H9 (cell line): ENCODE data around the gene CNOT10. TPM values are rescaled to one million over a fixed set of nuclear protein-coding genes. Genes with fewer than 3 reads are reported as not detected.

Experiments used
- DNase-seq: peaks from one replicate; pipeline ENCODE4 v3.0.0-alpha.2; 2017
- H2AFZ ChIP-seq: one replicate; pipeline ENCODE4 v1.6.1; 2013; ENCODE audit warnings: mild to moderate bottlenecking, low read length, control low read depth, moderate library complexity
- H2AK5ac ChIP-seq: 2 replicates; pipeline ENCODE4 v1.6.1; 2013; ENCODE audit warnings: low read length, control low read depth, mixed read lengths; ENCODE audit not compliant: insufficient read length
- H2BK120ac ChIP-seq: one replicate; pipeline ENCODE4 v1.6.1; 2013; ENCODE audit warnings: low read depth, mild to moderate bottlenecking, low read length, control low read depth, inconsistent platforms; ENCODE audit not compliant: poor library complexity, severe bottlenecking
- H2BK12ac ChIP-seq: 2 replicates; pipeline ENCODE4 v1.6.1; 2013; ENCODE audit warnings: low read length, control low read depth, mixed read lengths, low read depth; ENCODE audit not compliant: insufficient read length
- H2BK15ac ChIP-seq: 2 replicates; pipeline ENCODE4 v1.6.1; 2013; ENCODE audit warnings: low read depth, low read length, control low read depth
- H2BK20ac ChIP-seq: one replicate; pipeline ENCODE4 v1.6.1; 2013; ENCODE audit warnings: low read depth, mild to moderate bottlenecking, low read length, control low read depth, inconsistent platforms; ENCODE audit not compliant: poor library complexity, severe bottlenecking
- H2BK5ac ChIP-seq: 2 replicates; pipeline ENCODE4 v1.6.1; 2013; ENCODE audit warnings: low read length, control low read depth, mixed read lengths; ENCODE audit not compliant: insufficient read length
- H3K14ac ChIP-seq: 2 replicates; pipeline ENCODE4 v1.6.1; 2013; ENCODE audit warnings: low read length, control low read depth; ENCODE audit not compliant: insufficient read depth
- H3K18ac ChIP-seq: 2 replicates; pipeline ENCODE4 v1.6.1; 2013; ENCODE audit warnings: low read depth, mild to moderate bottlenecking, mixed read lengths, low read length, control low read depth; ENCODE audit not compliant: insufficient read length
- H3K23ac ChIP-seq: 2 replicates; pipeline ENCODE4 v1.6.1; 2013; ENCODE audit warnings: low read length, control low read depth, mixed read lengths, low read depth; ENCODE audit not compliant: insufficient read length
- H3K23me2 ChIP-seq: 2 replicates; pipeline ENCODE4 v1.6.1; 2013; ENCODE audit warnings: low read depth, mild to moderate bottlenecking, mixed read lengths, low read length, control low read depth; ENCODE audit not compliant: insufficient read length, poor library complexity, severe bottlenecking
- H3K27ac ChIP-seq: 2 replicates; pipeline ENCODE4 v1.5.1; 2013; ENCODE audit warnings: low read length, control low read depth, mixed read lengths, low read depth; ENCODE audit not compliant: insufficient read length
- H3K27me3 ChIP-seq: 2 replicates; pipeline ENCODE4 v1.6.1; 2013; ENCODE audit warnings: low read length, control low read depth, inconsistent platforms; ENCODE audit not compliant: insufficient read depth
- H3K4ac ChIP-seq: 2 replicates; pipeline ENCODE4 v1.6.1; 2013; ENCODE audit warnings: low read depth, mild to moderate bottlenecking, control low read depth, inconsistent platforms, low read length, moderate library complexity
- H3K4me1 ChIP-seq: 2 replicates; pipeline ENCODE4 v1.6.1; 2013; ENCODE audit warnings: low read length, control low read depth, inconsistent platforms; ENCODE audit not compliant: insufficient read depth
- H3K4me2 ChIP-seq: 2 replicates; pipeline ENCODE4 v1.6.1; 2013; ENCODE audit warnings: low read length, control low read depth, mixed read lengths; ENCODE audit not compliant: insufficient read length, insufficient read depth
- H3K56ac ChIP-seq: 2 replicates; pipeline ENCODE4 v1.6.1; 2013; ENCODE audit warnings: low read depth, mild to moderate bottlenecking, mixed read lengths, low read length, control low read depth; ENCODE audit not compliant: insufficient read length
- H3K79me1 ChIP-seq: 2 replicates; pipeline ENCODE4 v1.6.1; 2013; ENCODE audit warnings: low read depth, mild to moderate bottlenecking, moderate library complexity, low read length, control low read depth, inconsistent platforms; ENCODE audit not compliant: insufficient read depth, poor library complexity, severe bottlenecking
- H3K79me2 ChIP-seq: 2 replicates; pipeline ENCODE4 v1.6.1; 2013; ENCODE audit warnings: low read length, control low read depth, inconsistent platforms; ENCODE audit not compliant: insufficient read depth
- H3K9ac ChIP-seq: 2 replicates; pipeline ENCODE4 v1.6.1; 2013; ENCODE audit warnings: low read length, control low read depth, mixed read lengths; ENCODE audit not compliant: insufficient read length; ENCODE audit errors: extremely low read depth
- H3K9me3 ChIP-seq: one replicate; pipeline ENCODE4 v1.6.1; 2013; ENCODE audit warnings: low read depth, low read length, inconsistent platforms; ENCODE audit not compliant: control insufficient read depth
- H3T11ph ChIP-seq: one replicate; pipeline ENCODE4 v1.6.1; 2013; ENCODE audit warnings: mild to moderate bottlenecking, low read length, control low read depth, inconsistent platforms
- H4K20me1 ChIP-seq: one replicate; pipeline ENCODE4 v1.6.1; 2013; ENCODE audit not compliant: control insufficient read depth, insufficient read length, insufficient read depth
- H4K5ac ChIP-seq: 2 replicates; pipeline ENCODE4 v1.6.1; 2013; ENCODE audit warnings: low read depth, mild to moderate bottlenecking, mixed read lengths, low read length, control low read depth; ENCODE audit not compliant: insufficient read length
- H4K8ac ChIP-seq: replicated peaks from 2 replicates; pipeline ENCODE4 v1.6.1; 2013; ENCODE audit warnings: low read length, control low read depth, mixed read lengths, low read depth; ENCODE audit not compliant: insufficient read length
- H4K91ac ChIP-seq: 2 replicates; pipeline ENCODE4 v1.6.1; 2013; ENCODE audit warnings: low read depth, mild to moderate bottlenecking, moderate library complexity, mixed read lengths, low read length, control low read depth; ENCODE audit not compliant: insufficient read length
- H3K27ac Mint-ChIP-seq, 3 experiments: 2 replicates in 2 of 3; 3 replicates in 1 of 3; pipeline ENCODE4 v1.8.0; 2020 to 2021; ENCODE audit warnings: mixed read lengths in 3 of 3, mild to moderate bottlenecking in 1 of 3, moderate library complexity in 1 of 3
- H3K27me3 Mint-ChIP-seq: 2 replicates; pipeline ENCODE4 v1.8.0; 2021; ENCODE audit warnings: low read depth, mild to moderate bottlenecking, moderate library complexity, mixed read lengths
- H3K36me3 Mint-ChIP-seq, 3 experiments: 2 replicates in 2 of 3; 3 replicates in 1 of 3; pipeline ENCODE4 v1.8.0; 2020 to 2021; ENCODE audit warnings: low read depth in 3 of 3, mixed read lengths in 3 of 3; ENCODE audit not compliant: insufficient read depth in 1 of 3
- H3K4me1 Mint-ChIP-seq, 2 experiments: 2 replicates each; pipeline ENCODE4 v1.8.0; 2020; ENCODE audit warnings: mixed read lengths in 2 of 2
- H3K4me3 Mint-ChIP-seq, 2 experiments: 2 replicates in 1 of 2; 3 replicates in 1 of 2; pipeline ENCODE4 v1.8.0; 2020 to 2021; ENCODE audit warnings: mild to moderate bottlenecking in 2 of 2, mixed read lengths in 2 of 2, moderate library complexity in 1 of 2
- H3K9me3 Mint-ChIP-seq, 2 experiments: 2 replicates in 1 of 2; 3 replicates in 1 of 2; pipeline ENCODE4 v1.8.0; 2020; ENCODE audit warnings: mild to moderate bottlenecking in 2 of 2, mixed read lengths in 2 of 2, moderate library complexity in 1 of 2
- CTCF ChIP-seq: fragments of 200-600 bp; sonication (generic); conservative IDR thresholded peaks from 3 replicates; pipeline ENCODE4 v1.8.0; 2021; ENCODE audit warnings: antibody characterized with exemption, mild to moderate bottlenecking
- WGBS: extraction: QIAGEN DNeasy Blood & Tissue Kit; methylation state at CpG from one replicate; pipeline ENCODE4 v1.1.7; 2013; ENCODE audit warnings: missing lambda C conversion rate, low lambda C conversion rate, mixed read lengths; ENCODE audit not compliant: insufficient read length; ENCODE audit errors: extremely low coverage; 5-methylcytosine and 5-hydroxymethylcytosine counted together
- total RNA-seq: library from RNA; stranded (reverse); gene quantifications from 2 replicates; pipeline ENCODE4 v1.2.1, GENCODE V29; 2021

The CNOT10 gene
- total RNA-seq, 1 experiment from 2014 or later: 55.4 TPM

- H2BK12ac ChIP-seq: no peak overlapping the region
- no peak overlapping the region for H3K4ac ChIP-seq
- H2AFZ ChIP-seq: no peak overlapping the region
- peaks cover 3% of the 10 kb centered on the region; the same call in 1 of the 2 replicates for H3K27me3 Mint-ChIP-seq
- H3K79me2 ChIP-seq: peaks cover 77% of the 10 kb centered on the region
- no peak overlapping the region for H3K27ac ChIP-seq
- H3K4me1 Mint-ChIP-seq: peaks cover 46 to 47% of the 10 kb centered on the region in 2 experiments
- no peaks in the 10 kb centered on the region for H3K27me3 ChIP-seq
- peak overlapping the region; percentile 93 for H3K4me2 ChIP-seq
- H2BK5ac ChIP-seq: no peak overlapping the region
- H2BK120ac ChIP-seq: no peak overlapping the region
- peak overlapping the region; percentile 33 for H3K14ac ChIP-seq
- H3K27ac Mint-ChIP-seq: peak overlapping the region; percentile 98 to 99 (median 98)
- peaks cover 6% of the 10 kb centered on the region; the same call in 1 of the 2 replicates for H3K4me1 ChIP-seq
- no peak overlapping the region for H4K8ac ChIP-seq
- no CpG with 5 or more reads among the region's 25 CpGs for WGBS
- TF ChIP-seq CTCF: no peak
- H3K23ac ChIP-seq: peak overlapping the region; percentile 55
- no peak overlapping the region for H4K91ac ChIP-seq
- peaks cover 10 to 17% of the 10 kb centered on the region in 2 experiments; a peak in 4 of 5 replicates for H3K9me3 Mint-ChIP-seq
- H3K9me3 ChIP-seq: no peaks in the 10 kb centered on the region
- DNase-seq: no peak
- peak overlapping the region; percentile 24 for H3K18ac ChIP-seq
- peak overlapping the region; percentile 94 for H3K9ac ChIP-seq
- H2BK20ac ChIP-seq: no peak overlapping the region
- no peak overlapping the region for H3K56ac ChIP-seq
- H3T11ph ChIP-seq: no peak overlapping the region
- no peaks in the 10 kb centered on the region for H3K79me1 ChIP-seq
- H4K20me1 ChIP-seq: no peaks in the 10 kb centered on the region
- H2AK5ac ChIP-seq: no peak overlapping the region
- no peak overlapping the region for H2BK15ac ChIP-seq
- no peak overlapping the region for H4K5ac ChIP-seq
- peak overlapping the region; percentile 96 to 100 for H3K4me3 Mint-ChIP-seq
- peaks cover 57 to 64% (median 61%) of the 10 kb centered on the region in 3 experiments for H3K36me3 Mint-ChIP-seq
- H3K23me2 ChIP-seq: peaks cover 25% of the 10 kb centered on the region
These were observed 134.1 kb downstream of the CNOT10 start for GRCh38 chr3:32818970-32819511.
